ENCODE measurements around the gene MAGI2. TPM values are rescaled to one million over a fixed set of nuclear protein-coding genes. Genes with fewer than 3 reads are reported as not detected.

Gene MAGI2
- total and polyA plus RNA-seq, 2 experiments from 2014 or later: 10.4 to 26.4 TPM

- Histone ChIP-seq H4K20me1 (replicated peaks; ENCODE audit: insufficient read depth) (no peaks in the 10 kb centered on the region), H2AFZ (no peak overlapping the region), H3K4me3 (no peak overlapping the region), H3K27me3 (ENCODE audit: insufficient read depth) (no peaks in the 10 kb centered on the region), H3K4me1 (ENCODE audit: insufficient read depth) (no peaks in the 10 kb centered on the region), H3K4me2 (no peak overlapping the region), H3F3A (replicated peaks; ENCODE audit: low read depth) (no peaks in the 10 kb centered on the region), H3K36me3 (ENCODE audit: insufficient read depth) (no peaks in the 10 kb centered on the region), H3K27ac (ENCODE audit: low read depth) (no peak overlapping the region), H3K79me2 (replicated peaks; ENCODE audit: insufficient read depth) (no peaks in the 10 kb centered on the region), H3K9me2 (ENCODE audit: insufficient read depth) (no peaks in the 10 kb centered on the region)
- H3K9me3 Mint-ChIP-seq: no peaks in the 10 kb centered on the region
- TF ChIP-seq NANOG (IDR thresholded peaks at IDR 0.05; ENCODE audit: borderline replicate concordance) (no peak), ZNF462 (CRISPR knock-in tag; IDR thresholded peaks at IDR 0.05) (no peak), EZH2 (IDR thresholded peaks at IDR 0.05; ENCODE audit: low read depth, unreplicated experiment) (no peak), STAT1 (IDR thresholded peaks at IDR 0.05; ENCODE audit: unreplicated experiment) (no peak), EZH2phosphoT487 (IDR thresholded peaks at IDR 0.05; ENCODE audit: unreplicated experiment) (no peak)
- H3K27me3 Mint-ChIP-seq (ENCODE audit: insufficient read depth, low read depth, poor library complexity): no peaks in the 10 kb centered on the region
- no peaks in the 10 kb centered on the region for H3K4me1 Mint-ChIP-seq
- ATAC-seq (no peak), DNase-seq (ENCODE audit: low spot score) (no peak)
- no peak overlapping the region for H3K4me3 Mint-ChIP-seq
- no peak overlapping the region for H3K27ac Mint-ChIP-seq
- H3K36me3 Mint-ChIP-seq (ENCODE audit: low read depth): no peaks in the 10 kb centered on the region
Measured at GRCh38 chr7:79285756-79286155, 167.7 kb downstream of the MAGI2 start.

- no peaks in the 10 kb centered on the region for H3K79me2 ChIP-seq (replicated peaks; ENCODE audit: insufficient read depth)
- no peak overlapping the region for H2AFZ ChIP-seq
- Mint-ChIP-seq H3K4me1 (no peaks in the 10 kb centered on the region), H3K27me3 (ENCODE audit: insufficient read depth, low read depth, poor library complexity) (no peaks in the 10 kb centered on the region), H3K9me3 (no peaks in the 10 kb centered on the region), H3K4me3 (no peak overlapping the region), H3K36me3 (ENCODE audit: low read depth) (no peaks in the 10 kb centered on the region), H3K27ac (no peak overlapping the region)
- H3K36me3 ChIP-seq (ENCODE audit: insufficient read depth): no peaks in the 10 kb centered on the region
- H3K4me1 ChIP-seq (ENCODE audit: insufficient read depth): no peaks in the 10 kb centered on the region
- H3K9me2 ChIP-seq (ENCODE audit: insufficient read depth): no peaks in the 10 kb centered on the region
- ATAC-seq (no peak), DNase-seq (ENCODE audit: low spot score) (no peak)
- no peaks in the 10 kb centered on the region for H3F3A ChIP-seq (replicated peaks; ENCODE audit: low read depth)
- H3K27ac ChIP-seq (ENCODE audit: low read depth): no peak overlapping the region
- no peak overlapping the region for H3K4me2 ChIP-seq
- H3K4me3 ChIP-seq: no peak overlapping the region
- H3K27me3 ChIP-seq (ENCODE audit: insufficient read depth): no peaks in the 10 kb centered on the region
- no peaks in the 10 kb centered on the region for H4K20me1 ChIP-seq (replicated peaks; ENCODE audit: insufficient read depth)
- TF ChIP-seq NANOG (IDR thresholded peaks at IDR 0.05; ENCODE audit: borderline replicate concordance) (no peak), JUNB (IDR thresholded peaks at IDR 0.05; ENCODE audit: unreplicated experiment) (no peak), EZH2phosphoT487 (IDR thresholded peaks at IDR 0.05; ENCODE audit: unreplicated experiment) (no peak), STAT1 (IDR thresholded peaks at IDR 0.05; ENCODE audit: unreplicated experiment) (no peak), POLR2AphosphoS5 (IDR thresholded peaks at IDR 0.05; ENCODE audit: low read depth) (no peak), ZNF114 (CRISPR knock-in tag; IDR thresholded peaks at IDR 0.05) (no peak), CREB1 (CRISPR knock-in tag; IDR thresholded peaks at IDR 0.05; ENCODE audit: low read depth) (no peak), ETS1 (IDR thresholded peaks at IDR 0.05) (no peak)
Measured at GRCh38 chr7:79284211-79284610, 169.3 kb downstream of the MAGI2 start.
